Stimulated activated effector memory CD8-positive, alpha-beta T cell treated with anti-CD3 and anti-CD28 coated beads, Interleukin-12 subunit alpha, Interleukin-12 subunit beta, amount 100 ng/mL, for 72 hours (primary cell): Measurements from ENCODE around the gene PIK3R5.
A peak's percentile ranks its signal among the peaks of the same experiment; 100 is the strongest.

Experiments used
- ATAC-seq: fragments of 150-1000 bp; cut with Tn5 transposase; 2 replicates; pipeline ENCODE4 v1.10.0; 2021
- DNase-seq, 2 donors: peaks; one replicate each; pipeline ENCODE4 v3.0.0; 2021 to 2022; ENCODE audit warnings: low spot score in 2 of 2
- H3K27ac Mint-ChIP-seq: one replicate; pipeline ENCODE4 v1.8.0; 2022; ENCODE audit warnings: mild to moderate bottlenecking, mixed read lengths
- H3K36me3 Mint-ChIP-seq: one replicate; pipeline ENCODE4 v1.8.0; 2022; ENCODE audit warnings: mild to moderate bottlenecking, mixed read lengths
- H3K4me1 Mint-ChIP-seq: one replicate; pipeline ENCODE4 v1.8.0; 2022; ENCODE audit warnings: mixed read lengths
- H3K4me3 Mint-ChIP-seq: one replicate; pipeline ENCODE4 v1.8.0; 2022; ENCODE audit warnings: mild to moderate bottlenecking, mixed read lengths
- H3K9me3 Mint-ChIP-seq: one replicate; pipeline ENCODE4 v1.8.0; 2022; ENCODE audit warnings: mixed read lengths

The PIK3R5 gene

GRCh38 chr17:8964801-8965393, 610 bp downstream of the PIK3R5 start:
- DNase-seq, result peak in 1 of 2 donors; percentile 79
- peak overlapping the region; percentile 89 for H3K27ac Mint-ChIP-seq
- H3K4me1 Mint-ChIP-seq, result peaks cover 72% of the 10 kb centered on the region
- peak overlapping the region; percentile 84 for H3K4me3 Mint-ChIP-seq
- peaks cover 49% of the 10 kb centered on the region for H3K36me3 Mint-ChIP-seq
- peaks cover 9% of the 10 kb centered on the region for H3K9me3 Mint-ChIP-seq
- peak; percentile 67 for ATAC-seq

- DNase-seq, result peak in 1 of 2 donors; percentile 56
- Mint-ChIP-seq H3K36me3 (peaks cover 61% of the 10 kb centered on the region), H3K27ac (peak overlapping the region; percentile 89), H3K9me3 (peaks cover 9% of the 10 kb centered on the region), H3K4me1 (peaks cover 83% of the 10 kb centered on the region), H3K4me3 (peak overlapping the region; percentile 84)
- peak; percentile 58 for ATAC-seq
Measured at GRCh38 chr17:8963647-8964258, 1.8 kb downstream of the PIK3R5 start.

- peak in 1 of 2 donors; percentile 42 for DNase-seq
- Mint-ChIP-seq H3K36me3 (peaks cover 68% of the 10 kb centered on the region), H3K4me1 (peaks cover 84% of the 10 kb centered on the region), H3K27ac (peak overlapping the region; percentile 89), H3K4me3 (peak overlapping the region; percentile 84), H3K9me3 (peaks cover 4% of the 10 kb centered on the region)
- ATAC-seq, result no peak
Measured at GRCh38 chr17:8963014-8963413, 2.5 kb downstream of the PIK3R5 start.

GRCh38 chr17:8961829-8962228, 3.7 kb downstream of the PIK3R5 start:
- peak overlapping the region; percentile 84 for H3K4me3 Mint-ChIP-seq
- ATAC-seq, result no peak
- H3K9me3 Mint-ChIP-seq, result no peaks in the 10 kb centered on the region
- peaks cover 84% of the 10 kb centered on the region for H3K4me1 Mint-ChIP-seq
- H3K27ac Mint-ChIP-seq, result peak overlapping the region; percentile 51
- peak in 1 of 2 donors; percentile 43 for DNase-seq
- peaks cover 80% of the 10 kb centered on the region for H3K36me3 Mint-ChIP-seq

GRCh38 chr17:8960325-8961140, 5.0 kb downstream of the PIK3R5 start:
- peak overlapping the region; percentile 65 for H3K27ac Mint-ChIP-seq
- peaks cover 85% of the 10 kb centered on the region for H3K36me3 Mint-ChIP-seq
- DNase-seq (peak in 1 of 2 donors; percentile 46), ATAC-seq (no peak)
- H3K4me1 Mint-ChIP-seq, result peaks cover 92% of the 10 kb centered on the region
- H3K9me3 Mint-ChIP-seq, result no peaks in the 10 kb centered on the region
- peak overlapping the region; percentile 84 for H3K4me3 Mint-ChIP-seq

GRCh38 chr17:8959312-8959918, 6.1 kb downstream of the PIK3R5 start:
- peak overlapping the region; percentile 92 for H3K27ac Mint-ChIP-seq
- no peaks in the 10 kb centered on the region for H3K9me3 Mint-ChIP-seq
- H3K4me1 Mint-ChIP-seq, result peaks cover 97% of the 10 kb centered on the region
- ATAC-seq (no peak), DNase-seq (peak in 1 of 2 donors; percentile 51)
- H3K4me3 Mint-ChIP-seq, result peak overlapping the region; percentile 84
- H3K36me3 Mint-ChIP-seq, result peaks cover 87% of the 10 kb centered on the region

- Mint-ChIP-seq H3K9me3 (no peaks in the 10 kb centered on the region), H3K4me1 (peaks cover 99% of the 10 kb centered on the region), H3K27ac (peak overlapping the region; percentile 92), H3K36me3 (peaks cover 77% of the 10 kb centered on the region), H3K4me3 (peak overlapping the region; percentile 84)
- no peak for ATAC-seq
- DNase-seq, result no peak
Measured at GRCh38 chr17:8957721-8958120, 7.8 kb downstream of the PIK3R5 start.

- peak in 1 of 2 donors; percentile 68 for DNase-seq
- ATAC-seq, result peak; percentile 83
- Mint-ChIP-seq H3K27ac (peak overlapping the region; percentile 92), H3K36me3 (peaks cover 76% of the 10 kb centered on the region), H3K4me3 (peak overlapping the region; percentile 84), H3K9me3 (no peaks in the 10 kb centered on the region), H3K4me1 (peaks cover 99% of the 10 kb centered on the region)
Measured at GRCh38 chr17:8956465-8956902, 9.0 kb downstream of the PIK3R5 start.

- ATAC-seq (no peak), DNase-seq (peak in 1 of 2 donors; percentile 46)
- H3K27ac Mint-ChIP-seq, result peak overlapping the region; percentile 92
- peak overlapping the region; percentile 84 for H3K4me3 Mint-ChIP-seq
- H3K4me1 Mint-ChIP-seq, result peaks cover 100% of the 10 kb centered on the region
- peaks cover 65% of the 10 kb centered on the region for H3K36me3 Mint-ChIP-seq
- no peaks in the 10 kb centered on the region for H3K9me3 Mint-ChIP-seq
Measured at GRCh38 chr17:8955021-8955959, 10.2 kb downstream of the PIK3R5 start.

GRCh38 chr17:8954339-8954738, 11.2 kb downstream of the PIK3R5 start:
- Mint-ChIP-seq H3K4me3 (peak overlapping the region; percentile 84), H3K27ac (peak overlapping the region; percentile 92), H3K4me1 (peaks cover 97% of the 10 kb centered on the region), H3K9me3 (no peaks in the 10 kb centered on the region), H3K36me3 (peaks cover 56% of the 10 kb centered on the region)
- DNase-seq (peak in 1 of 2 donors; percentile 76), ATAC-seq (peak; percentile 76)

GRCh38 chr17:8953156-8953885, 12.2 kb downstream of the PIK3R5 start:
- peak in 1 of 2 donors; percentile 47 for DNase-seq
- H3K4me3 Mint-ChIP-seq, result peak overlapping the region; percentile 84
- H3K9me3 Mint-ChIP-seq, result no peaks in the 10 kb centered on the region
- peak overlapping the region; percentile 88 for H3K27ac Mint-ChIP-seq
- peaks cover 97% of the 10 kb centered on the region for H3K4me1 Mint-ChIP-seq
- H3K36me3 Mint-ChIP-seq, result peaks cover 45% of the 10 kb centered on the region
- ATAC-seq, result no peak

GRCh38 chr17:8952191-8952590, 13.3 kb downstream of the PIK3R5 start:
- Mint-ChIP-seq H3K9me3 (no peaks in the 10 kb centered on the region), H3K4me1 (peaks cover 96% of the 10 kb centered on the region), H3K27ac (peak overlapping the region; percentile 88), H3K4me3 (peak overlapping the region; percentile 10), H3K36me3 (peaks cover 34% of the 10 kb centered on the region)
- DNase-seq (peak in 1 of 2 donors; percentile 40), ATAC-seq (peak; percentile 6)

GRCh38 chr17:8951206-8951605, 14.3 kb downstream of the PIK3R5 start:
- H3K36me3 Mint-ChIP-seq, result peaks cover 35% of the 10 kb centered on the region
- peak overlapping the region; percentile 10 for H3K4me3 Mint-ChIP-seq
- no peaks in the 10 kb centered on the region for H3K9me3 Mint-ChIP-seq
- H3K27ac Mint-ChIP-seq, result peak overlapping the region; percentile 88
- peak in 1 of 2 donors; percentile 46 for DNase-seq
- no peak for ATAC-seq
- peaks cover 96% of the 10 kb centered on the region for H3K4me1 Mint-ChIP-seq
